ENCODE data around the gene ZPR1. TPM values are rescaled to one million over a fixed set of nuclear protein-coding genes. Genes with fewer than 3 reads are reported as not detected.
A peak's percentile ranks its signal among the peaks of the same experiment; 100 is the strongest.

The ZPR1 gene
- polyA plus RNA-seq, 1 donor from 2014 or later = 34.5 TPM

DNA sequence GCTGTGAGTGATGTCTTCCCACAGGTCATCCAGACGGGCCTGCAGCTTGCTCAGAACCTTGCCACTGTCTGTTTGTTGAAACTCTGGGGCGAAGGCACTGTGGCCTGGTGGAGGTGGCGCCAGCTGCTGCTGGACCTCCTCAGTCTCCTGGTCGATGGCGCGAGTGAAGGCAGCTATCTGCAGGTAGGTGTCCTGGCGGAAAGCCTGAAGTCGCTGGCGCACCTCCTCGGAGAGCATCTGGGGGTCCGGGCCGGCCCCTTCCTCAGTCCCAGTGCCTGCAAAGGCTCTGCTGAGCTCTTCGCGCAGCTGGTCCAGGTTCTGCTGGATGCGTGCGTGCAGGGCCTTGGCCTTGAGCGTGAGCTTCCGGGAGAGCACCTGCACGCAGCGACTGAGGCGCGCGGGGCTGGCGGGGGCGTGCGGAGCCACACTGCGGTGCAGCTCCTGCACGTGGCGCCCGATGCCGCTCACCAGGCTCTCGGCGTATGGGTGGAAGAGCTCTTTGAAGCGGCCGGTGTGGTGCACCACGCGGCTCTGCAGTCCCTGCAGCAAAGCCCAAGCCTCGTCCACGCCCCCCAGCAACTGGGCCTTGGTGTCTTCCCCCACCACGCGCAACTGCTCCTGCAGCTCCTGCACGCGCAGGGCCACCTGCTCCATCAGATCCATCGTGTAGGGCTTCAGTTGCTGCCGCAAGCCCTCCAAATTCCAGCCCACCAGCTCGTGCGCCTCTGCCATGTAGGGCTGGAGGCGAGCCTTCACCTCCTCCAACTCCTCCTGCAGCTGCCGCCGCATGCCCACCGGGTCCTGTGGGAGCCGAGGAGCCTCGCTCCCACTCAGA, 2.6 kb upstream of the ZPR1 start:
- H3K79me2 ChIP-seq (replicated peaks; ENCODE audit: insufficient read depth, low read length) = peaks cover 12% of the 10 kb centered on the region
- H3K9me3 ChIP-seq (ENCODE audit: low read length) = no peaks in the 10 kb centered on the region
- H3K4me2 ChIP-seq (ENCODE audit: low read length) = no peak overlapping the region
- H3K9ac ChIP-seq (ENCODE audit: low read length) = no peak overlapping the region
- no peak overlapping the region for H2AFZ ChIP-seq (ENCODE audit: low read depth, low read length)
- no peak overlapping the region for H3K27ac ChIP-seq (ENCODE audit: low read length)
- no peaks in the 10 kb centered on the region for H3F3A ChIP-seq (ENCODE audit: insufficient read depth, low read length, poor library complexity, severe bottlenecking)
- no peaks in the 10 kb centered on the region for H4K20me1 ChIP-seq (ENCODE audit: insufficient read depth)
- TF ChIP-seq EP300 (conservative IDR thresholded peaks at IDR 0.05; ENCODE audit: poor library complexity, severe bottlenecking) (no peak), CTCF (IDR thresholded peaks at IDR 0.05; ENCODE audit: poor library complexity, severe bottlenecking) (no peak), POLR2AphosphoS5 (IDR thresholded peaks at IDR 0.05) (no peak), EZH2 (IDR thresholded peaks at IDR 0.05; ENCODE audit: borderline replicate concordance, insufficient read depth, low read length, poor library complexity, severe bottlenecking) (no peak), TAF1 (IDR thresholded peaks at IDR 0.05; ENCODE audit: low read depth) (no peak), SMC3 (conservative IDR thresholded peaks at IDR 0.05; ENCODE audit: poor library complexity) (no peak), MXI1 (conservative IDR thresholded peaks at IDR 0.05; ENCODE audit: poor library complexity, severe bottlenecking) (no peak), RAD21 (conservative IDR thresholded peaks at IDR 0.05) (no peak)
- TF ChIP-seq, protein P1, sequence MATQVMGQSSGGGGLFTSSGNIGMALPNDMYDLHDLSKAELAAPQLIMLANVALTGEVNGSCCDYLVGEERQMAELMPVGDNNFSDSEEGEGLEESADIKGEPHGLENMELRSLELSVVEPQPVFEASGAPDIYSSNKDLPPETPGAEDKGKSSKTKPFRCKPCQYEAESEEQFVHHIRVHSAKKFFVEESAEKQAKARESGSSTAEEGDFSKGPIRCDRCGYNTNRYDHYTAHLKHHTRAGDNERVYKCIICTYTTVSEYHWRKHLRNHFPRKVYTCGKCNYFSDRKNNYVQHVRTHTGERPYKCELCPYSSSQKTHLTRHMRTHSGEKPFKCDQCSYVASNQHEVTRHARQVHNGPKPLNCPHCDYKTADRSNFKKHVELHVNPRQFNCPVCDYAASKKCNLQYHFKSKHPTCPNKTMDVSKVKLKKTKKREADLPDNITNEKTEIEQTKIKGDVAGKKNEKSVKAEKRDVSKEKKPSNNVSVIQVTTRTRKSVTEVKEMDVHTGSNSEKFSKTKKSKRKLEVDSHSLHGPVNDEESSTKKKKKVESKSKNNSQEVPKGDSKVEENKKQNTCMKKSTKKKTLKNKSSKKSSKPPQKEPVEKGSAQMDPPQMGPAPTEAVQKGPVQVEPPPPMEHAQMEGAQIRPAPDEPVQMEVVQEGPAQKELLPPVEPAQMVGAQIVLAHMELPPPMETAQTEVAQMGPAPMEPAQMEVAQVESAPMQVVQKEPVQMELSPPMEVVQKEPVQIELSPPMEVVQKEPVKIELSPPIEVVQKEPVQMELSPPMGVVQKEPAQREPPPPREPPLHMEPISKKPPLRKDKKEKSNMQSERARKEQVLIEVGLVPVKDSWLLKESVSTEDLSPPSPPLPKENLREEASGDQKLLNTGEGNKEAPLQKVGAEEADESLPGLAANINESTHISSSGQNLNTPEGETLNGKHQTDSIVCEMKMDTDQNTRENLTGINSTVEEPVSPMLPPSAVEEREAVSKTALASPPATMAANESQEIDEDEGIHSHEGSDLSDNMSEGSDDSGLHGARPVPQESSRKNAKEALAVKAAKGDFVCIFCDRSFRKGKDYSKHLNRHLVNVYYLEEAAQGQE (IDR thresholded peaks at IDR 0.05; ENCODE audit: borderline replicate concordance) = no peak
- no peaks in the 10 kb centered on the region for H3K27me3 ChIP-seq (ENCODE audit: insufficient read depth, low read depth, low read length)
- no peaks in the 10 kb centered on the region for H3K9me2 ChIP-seq (ENCODE audit: insufficient read depth, low read length)
- H3K4me3 ChIP-seq (ENCODE audit: low read length) = no peak overlapping the region
- no peaks in the 10 kb centered on the region for H3K36me3 ChIP-seq (ENCODE audit: insufficient read depth, low read length)

DNA sequence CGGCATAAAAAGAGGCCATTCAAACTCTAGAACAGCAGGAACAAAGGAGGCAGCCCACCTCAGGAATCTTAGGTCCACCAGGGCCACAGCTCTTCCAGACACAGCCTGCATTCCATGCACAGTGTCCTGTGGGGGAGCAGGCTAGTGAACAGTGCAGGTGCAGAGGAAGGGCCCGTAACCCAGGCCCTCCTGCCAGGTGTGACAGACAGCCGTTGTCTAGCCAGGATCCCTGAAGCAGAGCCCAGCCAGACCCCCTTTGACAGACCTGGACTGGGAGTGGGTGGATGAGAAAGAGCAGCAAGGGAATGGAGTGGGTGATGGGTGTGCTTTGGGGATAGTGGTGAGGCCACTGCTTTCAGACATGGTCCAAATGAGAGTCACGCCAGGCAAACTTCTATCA, 1.2 kb upstream of the ZPR1 start:
- Histone ChIP-seq H4K20me1 (ENCODE audit: insufficient read depth) (no peaks in the 10 kb centered on the region), H2AFZ (ENCODE audit: low read depth, low read length) (no peak overlapping the region), H3K79me2 (replicated peaks; ENCODE audit: insufficient read depth, low read length) (peaks cover 12% of the 10 kb centered on the region), H3K9me3 (ENCODE audit: low read length) (no peaks in the 10 kb centered on the region), H3K9ac (ENCODE audit: low read length) (peak overlapping the region; percentile 82), H3K9me2 (ENCODE audit: insufficient read depth, low read length) (no peaks in the 10 kb centered on the region), H3K4me2 (ENCODE audit: low read length) (no peak overlapping the region), H3K27me3 (ENCODE audit: insufficient read depth, low read depth, low read length) (no peaks in the 10 kb centered on the region), H3K36me3 (ENCODE audit: insufficient read depth, low read length) (no peaks in the 10 kb centered on the region), H3F3A (ENCODE audit: insufficient read depth, low read length, poor library complexity, severe bottlenecking) (no peaks in the 10 kb centered on the region), H3K27ac (ENCODE audit: low read length) (no peak overlapping the region), H3K4me3 (ENCODE audit: low read length) (peak overlapping the region; percentile 91)
- TF ChIP-seq MXI1 (conservative IDR thresholded peaks at IDR 0.05; ENCODE audit: poor library complexity, severe bottlenecking) (no peak), POLR2AphosphoS5 (IDR thresholded peaks at IDR 0.05) (no peak), CTCF (IDR thresholded peaks at IDR 0.05; ENCODE audit: poor library complexity, severe bottlenecking) (no peak), SMC3 (conservative IDR thresholded peaks at IDR 0.05; ENCODE audit: poor library complexity) (no peak), EP300 (conservative IDR thresholded peaks at IDR 0.05; ENCODE audit: poor library complexity, severe bottlenecking) (no peak), RAD21 (conservative IDR thresholded peaks at IDR 0.05) (no peak), TAF1 (IDR thresholded peaks at IDR 0.05; ENCODE audit: low read depth) (no peak), EZH2 (IDR thresholded peaks at IDR 0.05; ENCODE audit: borderline replicate concordance, insufficient read depth, low read length, poor library complexity, severe bottlenecking) (no peak)
